K562 (cell line): Measurements from ENCODE around the gene NDUFA6. TPM values are rescaled to one million over a fixed set of nuclear protein-coding genes. Genes with fewer than 3 reads are reported as not detected.

ENCODE experiments used
- COPS2 ChIP-seq: fragments of 450-650 bp; conservative IDR thresholded peaks from 2 replicates; pipeline ENCODE4 v1.6.1; 2016; ENCODE audit warnings: mild to moderate bottlenecking, moderate library complexity
- MBD1 ChIP-seq: fragments of 250-450 bp; sonication (Bioruptor Pico); IDR thresholded peaks from 2 replicates; pipeline ENCODE4 v1.8.0; 2022; ENCODE audit warnings: inconsistent platforms
- MYC ChIP-seq, 2 experiments: fragments of 250-450 bp in 1 of 2; sonication (Bioruptor Pico) in 1 of 2; IDR thresholded peaks; 2 replicates each; pipeline versions ENCODE4 v1.5.1 to v1.6.1; 2012 to 2021; ENCODE audit warnings: low read depth in 2 of 2, borderline replicate concordance in 1 of 2, improper control_type of control experiment in 1 of 2, low read length in 1 of 2, mild to moderate bottlenecking in 1 of 2, moderate library complexity in 1 of 2
- NKRF ChIP-seq: fragments of 450-650 bp; IDR thresholded peaks from 2 replicates; pipeline ENCODE4 v1.6.1; 2016; ENCODE audit warnings: borderline replicate concordance
- POLR2AphosphoS2 ChIP-seq: IDR thresholded peaks from 2 replicates; pipeline ENCODE4 v1.6.1; 2012; ENCODE audit warnings: low read length, improper control_type of control experiment
- RFX7 ChIP-seq: fragments of 250-450 bp; sonication (Bioruptor Pico); IDR thresholded peaks from 2 replicates; pipeline ENCODE4 v1.5.1; 2021; ENCODE audit warnings: mild to moderate bottlenecking
- SIN3A ChIP-seq, 2 experiments: fragments of 150-350 bp in 1 of 2; IDR thresholded peaks; 2 replicates each; pipeline ENCODE4 v1.6.1; 2011 to 2016; ENCODE audit warnings: borderline replicate concordance in 2 of 2, low read depth in 2 of 2, low read length in 2 of 2, mild to moderate bottlenecking in 2 of 2, moderate library complexity in 2 of 2; ENCODE audit not compliant: control insufficient read depth in 1 of 2
- SMC3 ChIP-seq: conservative IDR thresholded peaks from 2 replicates; pipeline ENCODE4 v1.6.1; 2011; ENCODE audit warnings: low read depth, low read length, improper control_type of control experiment; ENCODE audit not compliant: insufficient read depth
- SREBF2 ChIP-seq: sonication (generic); formaldehyde crosslinking; IDR thresholded peaks from 2 replicates; pipeline ENCODE4 v1.4.0; 2020; ENCODE audit warnings: mild to moderate bottlenecking, missing genetic modification reagents
- THAP12 ChIP-seq: fragments of 250-450 bp; sonication (Bioruptor Pico); IDR thresholded peaks from 2 replicates; pipeline ENCODE4 v1.9.0; 2021; ENCODE audit warnings: mild to moderate bottlenecking, inconsistent platforms
- THRAP3 ChIP-seq: fragments of 450-650 bp; IDR thresholded peaks from 2 replicates; pipeline ENCODE4 v1.6.1; 2016; ENCODE audit warnings: mild to moderate bottlenecking, inconsistent platforms, borderline replicate concordance
- XRCC5 ChIP-seq: fragments of 200-400 bp; formaldehyde crosslinking; IDR thresholded peaks from 2 replicates; pipeline ENCODE4 v1.6.1; 2017; ENCODE audit warnings: low read depth, mild to moderate bottlenecking, low read length
- ZC3H8 ChIP-seq: fragments of 450-650 bp; IDR thresholded peaks from 2 replicates; pipeline ENCODE4 v1.6.1; 2017
- ZNF609 ChIP-seq: sonication (generic); formaldehyde crosslinking; IDR thresholded peaks from 2 replicates; pipeline ENCODE4 v1.8.1; 2023; ENCODE audit warnings: missing genetic modification reagents, mild to moderate bottlenecking, borderline replicate concordance
- ZZZ3 ChIP-seq: fragments of 450-650 bp; IDR thresholded peaks from 2 replicates; pipeline ENCODE4 v1.6.1; 2016; ENCODE audit warnings: antibody characterized with exemption, mild to moderate bottlenecking, moderate library complexity
- polyA plus RNA-seq, 8 experiments: library from polyadenylated mRNA; depleted of rRNA in 4 of 8; stranded (reverse) in 5 of 8; unstranded in 3 of 8; fragments of >200 nt; fragmentation: Nextera tagmentation in 2 of 8; fragmentation: Illumina TruSeq in 1 of 8; extraction: Ambion mirVana in 2 of 8; extraction: Trizol in 1 of 8; gene quantifications; 2 replicates each; pipeline versions ENCODE4 v1.2.1 to v1.2.3, GENCODE V29; 2011 to 2014; ENCODE audit warnings: inconsistent platforms in 1 of 8, missing spikeins in 1 of 8
- total RNA-seq, 7 experiments: library from RNA; depleted of rRNA in 6 of 7; stranded (reverse); fragments of >200 nt in 6 of 7; fragmentation: Illumina TruSeq in 2 of 7; extraction: Trizol in 2 of 7; gene quantifications; 2 replicates each; pipeline versions ENCODE4 v1.2.1 to v1.2.3, GENCODE V29; 2011 to 2021; ENCODE audit warnings: low replicate concordance in 1 of 7

Gene NDUFA6
- total and polyA plus RNA-seq, 9 of the 15 experiments (the other 6 are each of a cell fraction or from before 2014, with no cell fraction given): 90.0 to 474 (median 128) TPM

DNA sequence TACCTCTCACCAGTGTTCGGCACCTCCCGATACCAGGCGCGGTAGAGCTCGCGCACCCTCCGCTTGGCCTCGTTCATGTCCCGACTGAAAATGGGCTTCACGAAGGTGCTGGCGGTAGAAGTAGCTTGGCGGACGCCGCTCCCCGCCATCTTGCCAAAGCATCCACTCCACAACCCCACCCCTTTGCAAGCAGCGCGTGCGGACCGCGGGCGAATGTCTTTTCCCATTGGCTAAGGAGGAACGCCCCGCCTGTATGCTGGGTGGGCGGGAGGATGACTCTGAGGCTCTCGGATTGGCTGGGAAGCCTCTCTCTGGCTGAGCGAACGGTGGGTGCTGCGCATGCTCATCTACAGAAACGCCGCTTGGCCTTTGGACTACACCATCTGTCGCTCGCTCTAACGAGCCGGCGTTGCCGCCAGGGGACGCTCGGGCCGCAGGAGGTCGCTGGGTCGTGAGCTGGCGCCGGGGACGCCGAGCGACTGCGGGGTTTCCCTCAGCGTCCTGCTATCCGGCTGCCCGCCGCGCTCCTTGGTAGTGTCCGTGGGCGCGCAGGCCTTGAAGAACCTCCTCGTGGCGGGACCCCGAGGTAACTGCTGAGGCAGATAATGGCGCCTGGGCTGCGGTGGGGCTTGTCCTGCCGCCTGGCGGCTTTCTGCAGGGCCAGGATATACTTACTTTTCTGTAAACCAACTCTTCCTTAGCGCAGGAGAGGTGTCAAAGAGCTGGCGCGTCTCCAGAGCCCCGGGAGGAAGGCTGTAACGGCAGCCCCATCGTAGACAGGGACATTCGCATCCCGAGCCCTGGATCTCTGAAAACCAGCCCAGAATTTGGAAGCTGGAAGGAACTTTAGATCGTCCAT lies at the start of gene NDUFA6 (continued):
- TF ChIP-seq RFX7 (no peak), MBD1 (no peak), ZC3H8 (no peak), SMC3 (peak; percentile 86), XRCC5 (peak; percentile 59; the same call in 1 of the 2 replicates), COPS2 (no peak), SREBF2 (CRISPR knock-in tag) (no peak), ZNF609 (CRISPR knock-in tag) (no peak; the same call in 1 of the 2 replicates), SIN3A (IDR thresholded peaks at IDR 0.05; ENCODE audit: borderline replicate concordance in 2 of 2, control insufficient read depth in 1 of 2, low read depth in 2 of 2, low read length in 2 of 2) (peak in 1 of 2 experiments; percentile 43; a peak in 1 of 4 replicates), ZZZ3 (no peak), MYC (IDR thresholded peaks at IDR 0.05; ENCODE audit: low read depth, low read length) (peak; percentile 48), MYC (CRISPR knock-in tag; IDR thresholded peaks at IDR 0.05; ENCODE audit: borderline replicate concordance, low read depth) (0 out of 2 replicates have a peak, but pooled peaks have one; percentile 39), POLR2AphosphoS2 (no peak), THRAP3 (no peak), THAP12 (CRISPR knock-in tag) (peak; percentile 80; the same call in 1 of the 2 replicates), NKRF (no peak; the same call in 1 of the 2 replicates)
